HFFc6 (cell line): Measurements from ENCODE around the gene PARD3. TPM values are rescaled to one million over a fixed set of nuclear protein-coding genes. Genes with fewer than 3 reads are reported as not detected.

ENCODE experiments used
- DNase-seq: peaks from one replicate; pipeline ENCODE4 v3.0.0-alpha.2; 2018
- H3K27ac Mint-ChIP-seq: 2 replicates; pipeline ENCODE4 v1.8.0; 2020; ENCODE audit warnings: mild to moderate bottlenecking, mixed read lengths
- H3K27me3 Mint-ChIP-seq: 2 replicates; pipeline ENCODE4 v1.8.0; 2021; ENCODE audit warnings: mild to moderate bottlenecking, moderate library complexity, mixed read lengths; ENCODE audit not compliant: insufficient read depth
- H3K36me3 Mint-ChIP-seq: 2 replicates; pipeline ENCODE4 v1.8.0; 2021; ENCODE audit warnings: low read depth, mixed read lengths
- H3K4me1 Mint-ChIP-seq: 2 replicates; pipeline ENCODE4 v1.8.0; 2020; ENCODE audit warnings: low read depth, mixed read lengths
- H3K4me3 Mint-ChIP-seq: 2 replicates; pipeline ENCODE4 v1.8.0; 2020; ENCODE audit warnings: mild to moderate bottlenecking, moderate library complexity, mixed read lengths
- H3K9me3 Mint-ChIP-seq: 2 replicates; pipeline ENCODE4 v1.8.0; 2020; ENCODE audit warnings: mild to moderate bottlenecking, mixed read lengths
- CTCF ChIP-seq: fragments of 200-600 bp; sonication (generic); IDR thresholded peaks from 2 replicates; pipeline ENCODE4 v1.5.0; 2021; ENCODE audit warnings: antibody characterized with exemption, mild to moderate bottlenecking
- total RNA-seq, 6 experiments: library from RNA; stranded (reverse); fragmentation: NEBNext Ultra II Directional; extraction: Animal tissue kit (Norgen Biotek cat#: 25700); gene quantifications; 2 replicates in 1 of 6; 3 replicates in 5 of 6; pipeline ENCODE4 v1.2.3, GENCODE V29; 2021

Gene PARD3
- total RNA-seq, 6 experiments from 2014 or later = 19.9 to 24.3 (median 23.1) TPM

GRCh38 chr10:34641913-34642558 lies 173.1 kb downstream of the PARD3 start:
- DNase-seq = no peak
- peaks cover 17% of the 10 kb centered on the region for H3K4me1 Mint-ChIP-seq
- TF ChIP-seq CTCF = no peak
- H3K9me3 Mint-ChIP-seq = no peaks in the 10 kb centered on the region
- no peaks in the 10 kb centered on the region for H3K27me3 Mint-ChIP-seq
- H3K4me3 Mint-ChIP-seq = no peak overlapping the region
- H3K27ac Mint-ChIP-seq = no peak overlapping the region
- no peaks in the 10 kb centered on the region for H3K36me3 Mint-ChIP-seq

- H3K36me3 Mint-ChIP-seq = no peaks in the 10 kb centered on the region
- TF ChIP-seq CTCF = no peak
- peaks cover 17% of the 10 kb centered on the region for H3K4me1 Mint-ChIP-seq
- no peak for DNase-seq
- no peaks in the 10 kb centered on the region for H3K9me3 Mint-ChIP-seq
- H3K27me3 Mint-ChIP-seq = no peaks in the 10 kb centered on the region
- no peak overlapping the region for H3K27ac Mint-ChIP-seq
- no peak overlapping the region for H3K4me3 Mint-ChIP-seq
Measured at GRCh38 chr10:34641147-34641912, 173.8 kb downstream of the PARD3 start.

DNA sequence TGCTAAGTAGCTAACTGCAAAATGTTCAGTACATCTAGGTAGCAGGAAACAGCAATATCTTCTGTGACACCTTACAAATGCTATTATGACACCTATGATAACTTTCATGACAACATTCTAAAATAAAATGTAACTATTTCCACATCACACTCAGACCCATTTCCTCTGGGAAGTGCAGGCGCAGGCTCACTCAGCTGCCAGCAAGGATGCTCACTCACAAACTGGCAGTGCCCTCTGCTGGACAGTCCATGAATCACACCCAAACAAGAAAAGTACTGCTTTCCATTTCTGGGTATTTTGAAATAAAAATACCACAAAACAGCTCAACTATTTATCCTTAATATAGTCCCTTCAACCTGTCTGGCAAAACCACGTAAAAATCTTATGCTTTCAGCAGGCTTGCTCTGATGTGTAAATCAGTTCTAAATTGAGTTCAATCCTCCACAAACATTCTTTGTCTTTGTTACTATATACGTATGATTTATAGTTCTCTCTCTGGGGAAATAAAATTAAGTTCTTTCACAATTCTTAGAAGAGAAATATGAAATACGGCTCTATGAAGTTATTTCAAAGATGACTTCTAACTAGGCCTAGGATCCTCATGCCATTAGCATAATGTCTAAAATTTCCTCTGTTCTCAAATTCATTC lies 176.6 kb downstream of the PARD3 start:
- Mint-ChIP-seq H3K4me3 (no peak overlapping the region), H3K27ac (no peak overlapping the region)

DNA sequence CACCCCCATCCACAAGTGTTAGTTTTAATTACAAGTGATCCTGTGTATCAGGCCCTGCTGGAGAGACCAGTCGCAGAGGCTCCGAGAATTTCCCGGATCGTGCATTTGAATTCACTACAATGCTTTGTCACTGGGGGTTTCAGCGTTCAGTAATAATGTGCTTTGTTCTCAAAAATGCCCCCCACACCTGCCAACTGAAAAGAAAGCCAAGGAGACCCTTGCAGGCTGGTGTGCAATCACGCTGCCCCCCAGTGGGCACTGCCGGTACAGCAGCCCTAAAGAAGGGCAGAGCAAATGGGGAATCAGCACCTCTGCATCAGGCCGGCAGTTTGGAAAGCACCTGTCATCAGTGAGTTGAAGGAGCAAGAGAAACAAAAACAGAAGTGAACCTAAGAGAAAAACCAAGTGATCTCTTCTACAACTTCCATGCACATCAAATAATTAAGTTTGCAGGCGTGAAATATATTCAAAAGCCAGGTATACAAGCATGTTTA lies 177.6 kb downstream of the PARD3 start:
- Mint-ChIP-seq H3K27ac (no peak overlapping the region), H3K9me3 (no peaks in the 10 kb centered on the region), H3K36me3 (no peaks in the 10 kb centered on the region), H3K4me3 (no peak overlapping the region), H3K27me3 (no peaks in the 10 kb centered on the region), H3K4me1 (peaks cover 17% of the 10 kb centered on the region)
- DNase-seq = peak; percentile 15
- peak; percentile 99 for TF ChIP-seq CTCF

More for the DNA sequence above, 176.6 kb downstream of the PARD3 start:
- peak; percentile 99 for TF ChIP-seq CTCF
- Mint-ChIP-seq H3K9me3 (no peaks in the 10 kb centered on the region), H3K36me3 (no peaks in the 10 kb centered on the region), H3K27me3 (no peaks in the 10 kb centered on the region), H3K4me1 (peaks cover 17% of the 10 kb centered on the region)
- peak; percentile 78 for DNase-seq

DNA sequence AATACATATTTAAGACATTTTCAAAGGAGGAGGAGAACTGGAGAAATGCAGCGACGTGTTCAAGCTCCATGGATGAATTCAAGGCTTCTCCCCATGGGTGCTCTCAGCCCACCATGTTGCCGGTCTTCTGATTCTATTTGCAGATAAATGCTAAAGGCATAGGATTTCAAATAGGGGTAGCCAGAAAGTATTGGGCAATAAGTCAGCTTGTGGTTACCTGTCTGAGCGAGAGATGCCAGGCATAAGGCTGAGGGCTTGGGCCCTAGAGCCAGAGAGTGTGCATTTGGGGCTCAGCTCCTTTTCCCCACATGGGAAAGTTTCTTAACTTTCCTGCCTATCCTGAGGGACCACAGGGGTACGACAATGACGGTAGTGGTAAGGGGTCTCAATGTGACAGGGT lies 180.0 kb downstream of the PARD3 start:
- no peak for DNase-seq
- no peak for TF ChIP-seq CTCF

More for the DNA sequence above, 180.0 kb downstream of the PARD3 start:
- no peak overlapping the region for H3K27ac Mint-ChIP-seq
- no peaks in the 10 kb centered on the region for H3K36me3 Mint-ChIP-seq
- H3K9me3 Mint-ChIP-seq = no peaks in the 10 kb centered on the region
- no peak overlapping the region for H3K4me3 Mint-ChIP-seq
- H3K4me1 Mint-ChIP-seq = peaks cover 17% of the 10 kb centered on the region
- H3K27me3 Mint-ChIP-seq = no peaks in the 10 kb centered on the region; the same call in 1 of the 2 replicates
